Suprapubic skin (tissue), 4 donors: ENCODE data around the gene NGF.

ENCODE experiments used
- CTCF ChIP-seq, 2 donors: fragments of 200-600 bp in 1 of 2; fragments of 450-650 bp in 1 of 2; sonication (generic) in 1 of 2; IDR thresholded peaks; one replicate each; pipeline ENCODE4 v1.5.1; 2016 to 2019; ENCODE audit warnings: antibody characterized with exemption in 2 of 2, mild to moderate bottlenecking in 1 of 2, moderate library complexity in 1 of 2
- EP300 ChIP-seq: sonication (generic); formaldehyde crosslinking; IDR thresholded peaks from one replicate; pipeline ENCODE4 v1.6.1; 2017; ENCODE audit warnings: antibody characterized with exemption
- POLR2A ChIP-seq, 2 donors: fragments of 450-650 bp; IDR thresholded peaks; one replicate each; pipeline ENCODE4 v1.6.1; 2017; ENCODE audit warnings: antibody characterized with exemption in 2 of 2, mild to moderate bottlenecking in 2 of 2, moderate library complexity in 2 of 2
- POLR2AphosphoS5 ChIP-seq, 3 donors: sonication (generic); formaldehyde crosslinking; IDR thresholded peaks; one replicate each; pipeline ENCODE4 v1.6.1; 2017; ENCODE audit warnings: antibody characterized with exemption in 3 of 3

DNA sequence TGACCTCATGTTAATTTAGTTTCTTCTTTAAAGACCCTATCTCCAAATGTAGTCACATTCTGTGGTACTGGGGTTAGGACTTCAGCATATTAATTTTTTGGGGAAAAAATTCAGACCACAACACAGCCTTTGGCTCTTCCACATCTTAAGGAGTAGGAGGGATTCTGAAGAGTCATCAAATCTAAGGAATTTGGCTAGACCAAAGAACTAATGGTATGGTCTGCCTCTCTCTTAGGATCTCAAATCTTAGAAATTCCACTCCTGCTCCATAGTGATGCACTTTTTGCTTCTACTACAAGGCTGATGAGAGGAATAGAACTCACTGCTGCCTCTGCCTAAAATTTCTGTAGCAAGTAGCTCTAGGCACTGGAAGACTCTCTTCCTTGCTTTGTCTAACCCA, 80.5 kb downstream of the NGF start:
- TF ChIP-seq EP300 (no peak), CTCF (IDR thresholded peaks at IDR 0.05) (no peak), POLR2A (IDR thresholded peaks at IDR 0.05) (no peak), POLR2AphosphoS5 (IDR thresholded peaks at IDR 0.05) (no peak)
